ENCODE data around the gene TSC22D3.

GRCh38 chrX:107686026-107686425, 89.6 kb downstream of the TSC22D3 start:
- TF ChIP-seq CTCF (IDR thresholded peaks at IDR 0.05; ENCODE audit: low read depth, low read length) (no peak), POLR2A (IDR thresholded peaks at IDR 0.05; ENCODE audit: extremely low read depth, insufficient read length) (no peak), MAX (IDR thresholded peaks at IDR 0.05; ENCODE audit: low read depth, low read length) (no peak)
